MM.1S (cell line): ENCODE data around the gene SCNM1.

Experiments
- EZH2 ChIP-seq: fragments of 300-600 bp; sonication (generic); optimal IDR thresholded peaks from 2 replicates; pipeline ENCODE3; 2017; ENCODE audit warnings: low read depth, mild to moderate bottlenecking, antibody characterized with exemption, low read length, mixed read lengths
- TF ChIP-seq, protein P1 (sequence below): fragments of 300-600 bp; sonication (generic); IDR thresholded peaks from 2 replicates; pipeline ENCODE4 v1.5.1; 2016; ENCODE audit warnings: antibody characterized with exemption, low read length, mixed read lengths

DNA sequence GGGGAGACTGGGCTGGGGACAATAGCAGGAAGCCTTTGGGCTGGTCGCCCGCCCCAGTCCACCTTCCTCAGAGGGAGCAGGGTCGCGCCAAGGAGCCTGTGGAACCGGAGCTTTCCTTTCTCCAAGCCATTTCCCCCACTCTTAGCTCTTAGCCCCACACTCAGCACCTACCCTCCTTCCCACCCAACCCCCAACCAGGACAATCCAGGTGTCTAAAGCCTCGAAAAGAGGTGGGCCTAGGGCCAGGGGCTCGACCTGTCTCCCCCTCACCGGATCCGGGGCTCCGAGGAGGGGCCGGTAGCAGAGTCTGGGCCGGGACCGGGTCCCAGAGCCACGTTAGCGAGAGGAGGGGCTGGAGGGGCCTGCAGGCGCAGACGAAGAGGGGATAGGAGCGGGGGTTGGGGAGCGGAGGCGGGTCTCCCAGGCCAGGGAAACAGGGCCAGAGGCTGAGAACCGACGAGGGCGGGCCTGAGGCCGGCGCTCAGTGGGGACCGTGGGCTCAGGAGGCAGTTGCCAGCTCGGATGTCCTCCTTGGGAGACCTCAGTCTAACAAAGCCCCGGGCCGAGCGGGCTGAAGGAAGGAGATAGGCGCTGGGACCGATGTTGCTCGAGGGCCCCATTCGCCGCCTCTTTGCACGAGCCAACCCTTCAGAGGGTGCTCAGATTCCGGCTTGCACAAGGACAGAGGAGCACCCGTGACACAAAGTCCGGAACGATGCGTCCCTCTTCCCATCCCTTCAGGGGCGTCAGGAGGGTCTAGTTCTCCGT, 20.5 kb upstream of the SCNM1 start:
- TF ChIP-seq, protein P1, sequence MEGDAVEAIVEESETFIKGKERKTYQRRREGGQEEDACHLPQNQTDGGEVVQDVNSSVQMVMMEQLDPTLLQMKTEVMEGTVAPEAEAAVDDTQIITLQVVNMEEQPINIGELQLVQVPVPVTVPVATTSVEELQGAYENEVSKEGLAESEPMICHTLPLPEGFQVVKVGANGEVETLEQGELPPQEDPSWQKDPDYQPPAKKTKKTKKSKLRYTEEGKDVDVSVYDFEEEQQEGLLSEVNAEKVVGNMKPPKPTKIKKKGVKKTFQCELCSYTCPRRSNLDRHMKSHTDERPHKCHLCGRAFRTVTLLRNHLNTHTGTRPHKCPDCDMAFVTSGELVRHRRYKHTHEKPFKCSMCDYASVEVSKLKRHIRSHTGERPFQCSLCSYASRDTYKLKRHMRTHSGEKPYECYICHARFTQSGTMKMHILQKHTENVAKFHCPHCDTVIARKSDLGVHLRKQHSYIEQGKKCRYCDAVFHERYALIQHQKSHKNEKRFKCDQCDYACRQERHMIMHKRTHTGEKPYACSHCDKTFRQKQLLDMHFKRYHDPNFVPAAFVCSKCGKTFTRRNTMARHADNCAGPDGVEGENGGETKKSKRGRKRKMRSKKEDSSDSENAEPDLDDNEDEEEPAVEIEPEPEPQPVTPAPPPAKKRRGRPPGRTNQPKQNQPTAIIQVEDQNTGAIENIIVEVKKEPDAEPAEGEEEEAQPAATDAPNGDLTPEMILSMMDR = no peak
- TF ChIP-seq EZH2 = no peak
